ENCODE results near the gene NOVA2. TPM values are rescaled to one million over a fixed set of nuclear protein-coding genes. Genes with fewer than 3 reads are reported as not detected.

The NOVA2 gene
- total RNA-seq, 2 experiments from 2014 or later, result not detected

GRCh38 chr19:45884682-45885555, 88.7 kb downstream of the NOVA2 start:
- CTCF ChIA-PET, result interaction anchor here (0.5 to 2.4 kb wide), 8 partner anchors 8 to 209 kb away, joined by 3 to 27 read pairs (median 4); partner anchors contain the start of genes FOXA3, MYPOP and SYMPK
- POLR2A ChIA-PET, result interaction anchor here (2.2 to 2.4 kb wide), 2 partner anchors 18 to 21 kb away, joined by 19 read pairs; partner anchors contain the start of genes FOXA3, MYPOP and SYMPK

- POLR2A ChIA-PET, result no interaction called here
- CTCF ChIA-PET, result interaction anchor here (0.6 to 5.2 kb wide), 12 partner anchors 11 to 208 kb away, joined by 3 to 65 read pairs (median 4); partner anchors contain the start of genes FOXA3 and SYMPK
These were observed 89.6 kb downstream of the NOVA2 start for GRCh38 chr19:45883881-45884681.

Other genes starting within 250 kb of the NOVA2 start
- 10 to 100 TPM; 26.5 to 30.4 TPM for gene FBXO46, start 243.0 kb downstream of the NOVA2 start, total RNA-seq
- gene MEIOSIN, start 240.4 kb downstream of the NOVA2 start, total RNA-seq, result under 1 TPM; 0.08 to 0.11 TPM
- gene SIX5, start 204.6 kb downstream of the NOVA2 start, total RNA-seq, result 1 to 10 TPM; 2.0 to 2.5 TPM
- gene DMPK, start 191.4 kb downstream of the NOVA2 start, total RNA-seq, result 10 to 100 TPM; 19.0 to 22.2 TPM
- 10 to 100 TPM; 55.3 to 56.3 TPM for gene DMWD, start 181.0 kb downstream of the NOVA2 start, total RNA-seq
- gene RSPH6A, start 158.6 kb downstream of the NOVA2 start, total RNA-seq, result under 1 TPM; 0.17 to 0.23 TPM
- gene SYMPK, start 110.7 kb downstream of the NOVA2 start, total RNA-seq, result 100 to 1,000 TPM; 117 to 124 TPM
- gene FOXA3, start 109.5 kb downstream of the NOVA2 start, total RNA-seq, result under 1 TPM; 0.52 to 0.74 TPM
- 10 to 100 TPM; 14.6 to 16.1 TPM for gene IRF2BP1, start 87.7 kb downstream of the NOVA2 start, total RNA-seq
- gene MYPOP, start 71.3 kb downstream of the NOVA2 start, total RNA-seq, result 1 to 10 TPM; 5.9 to 6.0 TPM
- gene NANOS2, start 59.1 kb downstream of the NOVA2 start, total RNA-seq, result not detected
- gene CCDC61, start 21.6 kb upstream of the NOVA2 start, total RNA-seq, result 10 to 100 TPM; 24.1 to 25.4 TPM
- gene PGLYRP1, start 49.2 kb upstream of the NOVA2 start, total RNA-seq, result not detected
- gene IGFL4, start 67.1 kb upstream of the NOVA2 start, total RNA-seq, result not detected
- gene IGFL3, start 150.8 kb upstream of the NOVA2 start, total RNA-seq, result not detected
- not detected for gene IGFL2, start 174.4 kb upstream of the NOVA2 start, total RNA-seq